HG03378 (cell line): Measurements from ENCODE around the gene UBE2R2.
"Not testable (repeated sequence)": the region's sequence is repeated elsewhere in the genome, so short reads cannot be mapped to it uniquely, and the experiment has no call there.

Experiments
- ATAC-seq: cut with Tn5 transposase; IDR thresholded peaks from one replicate; pipeline ENCODE4 v1.9.1; 2021; ENCODE audit warnings: mild to moderate bottlenecking, moderate library complexity; ENCODE audit not compliant: unreplicated experiment

Gene UBE2R2

GRCh38 chr9:33798545-33798944 is 18.4 kb upstream of the UBE2R2 start:
- ATAC-seq = no peak

DNA sequence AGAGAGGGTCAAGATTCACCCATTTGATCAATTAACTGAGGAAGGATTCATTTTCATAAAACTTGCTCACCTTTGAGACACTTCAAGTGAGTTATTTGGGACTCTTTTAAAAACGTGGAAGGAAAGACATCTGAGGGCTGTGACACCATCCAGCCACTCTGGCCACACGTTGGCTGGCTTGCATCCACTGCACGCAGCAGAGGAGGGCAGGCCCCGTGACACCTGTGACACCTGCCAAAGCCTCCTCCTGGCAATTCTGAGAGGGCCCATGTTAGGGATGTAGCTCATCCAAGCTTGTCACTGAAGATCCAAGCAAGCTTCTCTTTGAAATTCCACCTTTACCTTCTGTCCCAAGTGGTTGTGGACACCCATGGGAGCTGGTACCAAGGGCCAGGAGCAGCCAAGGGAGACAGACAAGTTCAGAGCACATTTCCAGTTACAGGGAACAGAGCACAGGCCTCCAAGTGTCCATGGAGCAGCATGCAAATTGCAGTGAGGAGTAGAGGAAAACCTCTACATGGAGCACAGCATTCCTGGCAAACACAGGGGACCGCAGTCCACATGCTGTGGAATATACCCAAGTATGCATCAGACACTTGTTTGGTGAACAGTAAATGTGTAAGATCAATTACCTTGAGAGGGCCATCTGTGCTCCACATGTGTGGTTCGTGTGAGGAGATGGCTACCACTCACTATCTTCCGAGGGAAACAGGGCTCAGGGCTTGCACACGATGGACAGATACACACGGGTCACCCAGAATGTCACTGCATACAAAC is 16.8 kb upstream of the UBE2R2 start:
- no peak for ATAC-seq

- no peak for ATAC-seq
Measured at GRCh38 chr9:33800886-33801285, 16.1 kb upstream of the UBE2R2 start.

DNA sequence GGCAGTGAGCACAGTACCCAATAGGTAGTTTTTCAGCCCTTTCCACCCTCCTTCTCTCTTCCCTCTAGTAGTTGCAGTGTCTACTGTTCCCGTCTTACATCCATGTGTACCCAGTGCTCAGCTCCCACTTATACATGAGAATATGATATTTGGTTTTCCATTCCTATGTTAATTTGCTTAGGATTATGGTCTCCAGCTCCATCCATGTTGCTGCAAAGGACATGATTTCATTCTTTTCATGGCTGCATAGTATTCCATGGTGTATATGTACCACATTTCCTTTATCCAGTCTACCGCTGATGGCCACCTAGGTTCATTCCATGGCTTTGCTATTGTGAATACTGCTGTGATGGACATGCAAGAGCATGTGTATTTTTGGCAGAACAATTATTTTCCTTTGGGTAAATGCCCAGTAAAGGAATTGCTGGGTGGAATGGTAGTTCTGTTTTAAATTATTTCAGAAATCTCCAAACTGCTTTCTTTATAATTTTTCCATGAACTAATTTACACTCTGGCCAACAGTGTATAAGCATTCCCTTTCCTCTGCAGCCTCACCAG is 14.9 kb upstream of the UBE2R2 start:
- ATAC-seq = not testable (repeated sequence)

DNA sequence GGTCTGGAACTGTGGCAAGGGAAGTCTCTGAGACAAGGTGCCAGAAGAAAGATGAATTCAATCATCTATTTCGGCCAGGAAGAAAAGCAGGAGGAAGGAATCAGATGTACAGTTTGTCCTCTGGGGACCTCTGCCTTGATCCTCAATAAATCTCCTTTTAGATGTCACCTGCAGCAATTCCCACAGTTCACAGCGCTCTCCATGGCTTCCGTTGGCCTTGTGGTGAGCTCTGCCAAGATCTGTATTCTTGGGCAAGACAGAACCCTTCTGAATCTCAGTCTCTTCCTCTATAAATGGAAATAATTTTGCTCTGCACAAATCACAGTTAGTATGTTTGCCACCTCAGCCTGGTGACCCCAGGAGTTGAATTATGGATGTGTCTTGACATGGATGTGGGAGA is 12.8 kb upstream of the UBE2R2 start:
- ATAC-seq = not testable (repeated sequence)

GRCh38 chr9:33807156-33807555 is 9.8 kb upstream of the UBE2R2 start:
- not testable (repeated sequence) for ATAC-seq

GRCh38 chr9:33808979-33809322 is 8.0 kb upstream of the UBE2R2 start:
- not testable (repeated sequence) for ATAC-seq

- no peak for ATAC-seq
Measured at GRCh38 chr9:33809506-33809905, 7.5 kb upstream of the UBE2R2 start.

DNA sequence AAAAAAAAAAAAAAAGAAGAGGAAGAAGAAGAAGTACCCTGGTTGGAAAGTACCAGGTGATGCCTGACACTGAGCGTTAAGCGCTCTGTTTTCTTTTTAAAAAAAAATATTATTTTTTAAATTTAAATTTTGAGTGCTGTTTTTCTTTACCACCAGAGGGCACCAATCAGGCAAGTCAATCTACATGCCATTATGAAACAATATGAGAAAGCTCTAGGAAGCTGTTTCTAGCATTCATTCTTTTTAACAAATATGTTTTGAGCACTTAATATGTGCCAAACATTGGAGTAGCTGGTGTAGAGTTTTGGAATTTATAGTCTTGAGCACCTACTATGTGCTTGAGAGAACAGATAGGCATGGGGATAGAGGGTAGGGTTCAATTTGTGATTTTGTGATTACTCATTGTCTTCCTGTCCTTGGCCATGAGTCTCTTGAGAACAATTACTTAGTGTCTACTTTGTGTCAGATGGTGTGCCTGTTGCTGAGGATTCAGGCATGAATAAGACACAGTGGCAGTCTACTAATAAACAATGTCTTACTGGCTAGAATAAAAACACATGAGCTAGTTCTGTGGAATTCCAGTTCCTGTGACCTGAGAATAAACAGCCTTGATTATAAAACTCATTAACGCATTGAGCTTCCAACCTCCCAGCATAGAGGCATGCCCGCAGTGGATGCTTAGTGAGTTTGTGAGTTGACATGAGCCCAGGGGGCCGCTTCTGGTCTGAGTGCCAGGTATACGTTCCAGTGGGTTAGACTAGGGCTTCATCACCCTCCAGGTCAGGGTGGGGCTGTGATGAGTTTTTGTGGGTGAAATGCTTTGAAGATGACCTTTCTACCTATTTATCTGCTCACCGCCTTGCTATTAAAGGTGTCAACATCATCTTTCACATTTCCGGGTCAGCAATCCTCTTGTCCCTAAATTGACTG is 3.0 kb upstream of the UBE2R2 start:
- no peak for ATAC-seq

- ATAC-seq = no peak
Measured at GRCh38 chr9:33815781-33816180, 1.2 kb upstream of the UBE2R2 start.

GRCh38 chr9:33817327-33818166 is 587 bp downstream of the UBE2R2 start:
- no peak for ATAC-seq

- no peak for ATAC-seq
Measured at GRCh38 chr9:33818167-33818846, 1.3 kb downstream of the UBE2R2 start.

- no peak for ATAC-seq
Measured at GRCh38 chr9:33818847-33819500, 2.0 kb downstream of the UBE2R2 start.

DNA sequence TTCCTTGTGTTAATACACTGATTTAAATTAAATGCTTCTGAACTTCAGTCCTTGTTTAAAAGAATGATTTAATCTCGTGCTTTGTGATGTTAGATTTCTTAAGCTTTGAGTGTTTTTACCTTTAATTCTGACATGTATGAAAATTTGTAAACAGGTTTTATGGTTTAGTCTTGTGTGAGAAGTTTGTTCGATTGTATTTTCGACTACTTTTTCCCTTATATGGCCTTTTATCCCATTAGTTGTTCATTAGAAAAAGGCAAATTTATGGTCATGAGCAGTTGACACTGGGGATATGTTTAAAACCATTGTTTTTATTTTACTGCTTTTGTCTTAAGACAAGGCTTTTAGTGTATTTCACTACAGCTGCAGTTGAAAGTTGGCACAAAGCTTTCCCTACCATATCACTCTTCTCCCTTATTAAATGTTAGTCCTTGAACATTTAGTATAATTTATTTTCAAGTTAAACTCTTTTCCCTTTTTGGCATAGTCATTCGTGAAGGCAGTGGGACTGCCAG is 3.3 kb downstream of the UBE2R2 start:
- no peak for ATAC-seq

DNA sequence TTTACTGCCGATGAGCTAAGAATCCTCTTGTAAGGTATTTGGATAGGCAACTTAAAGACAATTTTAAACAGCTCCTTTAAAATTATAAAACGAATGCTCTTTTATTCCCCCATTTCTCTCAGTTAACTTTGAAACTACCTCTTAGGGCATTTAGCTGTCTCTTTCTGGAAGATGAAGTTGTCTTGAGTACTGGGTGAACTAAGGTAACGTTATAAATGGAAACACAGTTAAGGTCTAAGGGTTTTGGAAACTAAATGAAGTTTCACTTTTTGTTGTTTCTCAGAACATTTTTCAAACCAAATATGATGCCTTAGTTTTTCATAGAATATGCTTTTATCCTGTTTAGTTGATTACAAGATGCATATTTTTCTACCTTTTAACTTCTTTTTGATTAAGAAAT is 6.8 kb downstream of the UBE2R2 start:
- ATAC-seq = no peak

- ATAC-seq = not testable (repeated sequence)
Measured at GRCh38 chr9:33827285-33827684, 10.3 kb downstream of the UBE2R2 start.

DNA sequence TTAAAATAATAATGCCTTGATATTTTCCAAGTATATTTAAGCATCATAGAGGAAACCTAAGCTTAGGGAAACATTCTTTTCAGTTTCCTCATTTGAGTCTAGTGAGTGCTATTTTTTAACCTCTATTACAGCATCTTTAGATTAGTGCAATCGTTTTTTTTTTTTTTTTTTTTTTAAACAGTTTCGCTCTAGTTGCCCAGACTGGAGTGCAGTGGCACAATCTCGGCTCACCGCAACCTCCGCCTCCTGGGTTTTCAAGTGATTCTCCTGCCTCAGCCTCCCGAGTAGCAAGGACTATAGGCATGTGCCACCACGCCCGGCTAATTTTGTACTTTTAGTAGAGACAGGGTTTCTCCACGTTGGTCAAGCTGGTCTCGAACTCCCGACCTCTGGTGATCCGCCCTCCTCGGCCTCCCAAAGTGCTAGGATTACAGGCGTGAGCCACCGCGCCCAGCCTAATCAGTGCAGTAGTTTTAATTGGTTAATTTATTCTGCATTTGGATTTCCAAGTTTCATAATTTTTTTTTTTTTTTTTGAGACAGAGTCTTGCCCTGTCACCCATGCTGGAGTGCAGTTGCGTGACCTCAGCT is 12.8 kb downstream of the UBE2R2 start:
- ATAC-seq = not testable (repeated sequence)

DNA sequence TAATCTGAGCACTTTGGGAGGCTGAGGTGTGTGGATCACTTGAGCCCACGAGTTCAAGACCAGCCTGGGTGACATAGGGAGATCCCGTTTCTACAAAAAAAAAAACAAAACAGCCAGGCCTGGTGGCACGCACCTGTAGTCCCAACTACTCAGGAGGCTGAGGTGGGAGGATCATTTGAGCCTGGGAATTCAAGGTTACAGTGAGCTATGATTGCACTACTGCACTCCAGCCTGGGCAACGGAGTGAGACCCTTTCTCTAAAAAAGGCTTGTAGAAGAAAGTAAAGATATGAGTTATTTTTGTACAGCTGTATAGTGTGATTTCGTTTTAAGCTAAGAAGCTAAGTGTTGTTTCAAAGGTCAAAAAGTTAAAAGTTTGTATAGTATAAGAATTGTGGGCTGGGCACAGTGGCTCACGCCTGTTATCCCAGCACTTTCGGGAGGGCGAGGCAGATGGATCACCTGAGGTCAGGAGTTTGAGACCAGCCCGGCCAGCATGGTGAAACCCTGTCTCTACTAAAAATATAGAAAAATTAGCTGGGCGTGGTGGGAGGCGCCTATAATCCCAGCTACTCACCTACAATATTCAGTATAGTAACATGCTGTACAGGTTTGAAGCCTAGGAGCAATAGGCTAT is 18.8 kb downstream of the UBE2R2 start:
- no peak for ATAC-seq

- ATAC-seq = not testable (repeated sequence)
Measured at GRCh38 chr9:33836261-33836660, 19.3 kb downstream of the UBE2R2 start.
